KMS-11 (cell line): Measurements from ENCODE around the gene RSPH1.

Experiments
- H2AFZ ChIP-seq: fragments of 200-600 bp; sonication (generic); 2 replicates; pipeline ENCODE4 v1.6.1; 2016; ENCODE audit warnings: antibody characterized with exemption, mixed run types, low read depth
- H3K27ac ChIP-seq: fragments of 200-600 bp; sonication (generic); 2 replicates; pipeline ENCODE4 v1.6.1; 2016; ENCODE audit warnings: mild to moderate bottlenecking, mixed run types
- H3K27me3 ChIP-seq: fragments of 200-600 bp; sonication (generic); 2 replicates; pipeline ENCODE4 v1.6.1; 2017; ENCODE audit warnings: mild to moderate bottlenecking, low read depth, mixed run types, moderate library complexity; ENCODE audit not compliant: insufficient read depth
- H3K36me3 ChIP-seq: fragments of 200-600 bp; sonication (generic); 2 replicates; pipeline ENCODE4 v1.6.1; 2017; ENCODE audit warnings: mild to moderate bottlenecking, mixed run types; ENCODE audit not compliant: insufficient read depth
- H3K4me1 ChIP-seq: fragments of 200-600 bp; sonication (generic); 2 replicates; pipeline ENCODE4 v1.6.1; 2016; ENCODE audit warnings: mild to moderate bottlenecking, low read depth, mixed run types; ENCODE audit not compliant: poor library complexity, severe bottlenecking
- H3K4me2 ChIP-seq: fragments of 200-600 bp; sonication (generic); 2 replicates; pipeline ENCODE4 v1.7.0; 2016; ENCODE audit warnings: mild to moderate bottlenecking, mixed run types
- H3K4me3 ChIP-seq: fragments of 200-600 bp; sonication (generic); IDR thresholded peaks from 2 replicates; pipeline ENCODE4 v1.6.1; 2017; ENCODE audit warnings: low read depth, low read length, mixed read lengths; ENCODE audit not compliant: insufficient read depth
- H3K79me2 ChIP-seq: fragments of 200-600 bp; sonication (generic); 2 replicates; pipeline ENCODE4 v1.6.1; 2016; ENCODE audit warnings: low read depth, mixed run types; ENCODE audit not compliant: insufficient read depth
- H3K9ac ChIP-seq: fragments of 200-600 bp; sonication (generic); 2 replicates; pipeline ENCODE4 v1.6.1; 2016; ENCODE audit warnings: mild to moderate bottlenecking, mixed run types
- H4K20me1 ChIP-seq: fragments of 200-600 bp; sonication (generic); 2 replicates; pipeline ENCODE4 v1.6.1; 2016; ENCODE audit warnings: mild to moderate bottlenecking, mixed run types; ENCODE audit not compliant: insufficient read depth
- TF ChIP-seq, protein P1 (sequence below): fragments of 200-600 bp; sonication (generic); conservative IDR thresholded peaks from 2 replicates; pipeline ENCODE4 v1.6.1; 2017; ENCODE audit warnings: low read depth, mild to moderate bottlenecking, antibody characterized with exemption, low read length, moderate library complexity, mixed read lengths

Gene RSPH1

DNA sequence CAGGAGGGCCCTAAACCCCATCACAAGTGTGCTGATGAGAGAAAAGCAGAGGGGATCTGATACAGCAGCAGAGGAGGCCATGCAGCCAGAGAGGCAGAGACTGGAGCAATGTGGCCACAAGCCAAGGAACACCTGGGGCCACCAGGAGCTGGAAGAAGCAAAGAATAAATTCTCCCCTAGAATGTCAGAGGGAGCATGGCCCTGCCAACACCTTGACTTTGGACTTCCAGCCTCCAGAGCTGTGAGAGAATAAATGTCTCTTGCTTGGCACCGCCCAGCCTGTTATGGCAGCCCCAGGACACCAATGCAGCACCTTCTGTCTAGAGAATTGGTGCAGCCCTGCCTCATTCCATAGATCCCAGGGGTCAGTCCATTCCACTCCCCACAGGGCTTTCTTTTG lies 67.0 kb downstream of the RSPH1 start:
- Histone ChIP-seq H3K27me3 (peaks cover 47% of the 10 kb centered on the region; the same call in 1 of the 2 replicates), H3K4me1 (no peaks in the 10 kb centered on the region), H3K4me2 (no peak overlapping the region), H3K79me2 (no peaks in the 10 kb centered on the region), H3K9ac (no peak overlapping the region), H3K36me3 (no peaks in the 10 kb centered on the region), H3K27ac (no peak overlapping the region), H3K4me3 (no peak overlapping the region), H2AFZ (no peak overlapping the region), H4K20me1 (no peaks in the 10 kb centered on the region)
- TF ChIP-seq, protein P1, sequence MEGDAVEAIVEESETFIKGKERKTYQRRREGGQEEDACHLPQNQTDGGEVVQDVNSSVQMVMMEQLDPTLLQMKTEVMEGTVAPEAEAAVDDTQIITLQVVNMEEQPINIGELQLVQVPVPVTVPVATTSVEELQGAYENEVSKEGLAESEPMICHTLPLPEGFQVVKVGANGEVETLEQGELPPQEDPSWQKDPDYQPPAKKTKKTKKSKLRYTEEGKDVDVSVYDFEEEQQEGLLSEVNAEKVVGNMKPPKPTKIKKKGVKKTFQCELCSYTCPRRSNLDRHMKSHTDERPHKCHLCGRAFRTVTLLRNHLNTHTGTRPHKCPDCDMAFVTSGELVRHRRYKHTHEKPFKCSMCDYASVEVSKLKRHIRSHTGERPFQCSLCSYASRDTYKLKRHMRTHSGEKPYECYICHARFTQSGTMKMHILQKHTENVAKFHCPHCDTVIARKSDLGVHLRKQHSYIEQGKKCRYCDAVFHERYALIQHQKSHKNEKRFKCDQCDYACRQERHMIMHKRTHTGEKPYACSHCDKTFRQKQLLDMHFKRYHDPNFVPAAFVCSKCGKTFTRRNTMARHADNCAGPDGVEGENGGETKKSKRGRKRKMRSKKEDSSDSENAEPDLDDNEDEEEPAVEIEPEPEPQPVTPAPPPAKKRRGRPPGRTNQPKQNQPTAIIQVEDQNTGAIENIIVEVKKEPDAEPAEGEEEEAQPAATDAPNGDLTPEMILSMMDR: no peak

DNA sequence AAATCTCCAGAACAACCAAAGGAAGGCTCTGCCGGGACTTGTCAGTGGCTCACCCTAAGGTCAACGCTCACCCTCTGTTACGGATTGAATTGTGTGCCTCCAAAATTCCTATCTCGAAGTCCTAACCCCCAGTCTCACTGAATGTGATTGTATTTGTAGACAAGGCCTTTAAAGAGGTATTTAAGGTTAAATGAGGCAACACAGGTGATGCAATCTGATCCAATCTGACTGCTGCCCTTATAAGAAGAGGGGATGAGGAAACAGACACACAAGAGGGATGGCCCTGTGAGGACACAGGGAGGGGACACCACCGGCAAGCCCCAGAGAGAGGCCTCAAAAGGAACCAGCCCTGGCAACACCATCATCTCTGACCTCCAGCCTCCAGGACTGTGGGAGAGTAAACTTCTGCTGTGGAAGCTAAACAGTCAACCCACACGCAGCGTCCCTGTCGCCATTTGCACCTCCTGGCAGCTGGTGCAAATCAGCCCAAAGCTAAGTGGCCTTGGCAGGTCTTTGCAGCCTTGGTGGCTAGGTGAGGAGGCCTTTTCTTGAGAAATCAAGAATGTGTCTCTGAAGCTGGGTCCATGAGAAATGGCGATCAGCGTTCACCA lies 68.1 kb downstream of the RSPH1 start:
- Histone ChIP-seq H3K79me2 (no peaks in the 10 kb centered on the region), H3K9ac (no peak overlapping the region), H3K4me2 (no peak overlapping the region), H3K4me1 (no peaks in the 10 kb centered on the region), H4K20me1 (no peaks in the 10 kb centered on the region), H3K36me3 (no peaks in the 10 kb centered on the region), H3K27me3 (peaks cover 44% of the 10 kb centered on the region; the same call in 1 of the 2 replicates), H3K4me3 (no peak overlapping the region), H3K27ac (no peak overlapping the region), H2AFZ (no peak overlapping the region)
- TF ChIP-seq, protein P1: no peak

DNA sequence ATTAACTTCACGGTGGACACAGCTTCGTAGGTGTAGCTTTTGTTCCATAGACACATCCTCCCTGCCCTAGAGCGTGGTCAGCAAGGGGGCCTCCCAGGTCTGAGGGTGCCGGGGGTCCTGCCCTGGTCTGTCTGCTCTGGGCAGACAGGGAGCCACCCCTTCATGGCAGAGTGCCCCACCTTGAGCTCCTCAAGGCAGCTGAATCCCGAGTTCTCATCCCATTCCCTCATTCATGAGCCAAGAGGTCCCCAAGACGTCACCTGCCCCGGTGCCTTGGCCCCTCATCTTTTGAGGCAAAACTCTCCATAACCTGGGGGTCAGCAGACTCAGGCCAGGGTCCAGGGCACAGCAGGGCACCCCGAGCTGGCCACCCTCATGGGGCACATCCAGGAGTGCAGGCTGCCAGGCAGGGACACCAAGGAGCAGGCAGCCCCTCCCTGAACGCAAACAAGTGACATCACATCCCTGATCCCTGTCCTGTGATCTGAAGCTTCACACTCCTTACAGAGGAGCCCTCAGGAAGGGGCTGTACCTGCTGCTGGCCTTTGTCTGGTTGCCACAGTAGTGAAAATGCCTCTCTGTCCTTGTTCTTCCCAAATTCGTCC lies 69.0 kb downstream of the RSPH1 start:
- Histone ChIP-seq H3K9ac (no peak overlapping the region), H3K79me2 (no peaks in the 10 kb centered on the region), H3K4me2 (no peak overlapping the region), H3K36me3 (no peaks in the 10 kb centered on the region), H3K4me3 (no peak overlapping the region), H2AFZ (no peak overlapping the region), H3K27me3 (peaks cover 46% of the 10 kb centered on the region; the same call in 1 of the 2 replicates), H4K20me1 (no peaks in the 10 kb centered on the region), H3K27ac (no peak overlapping the region), H3K4me1 (no peaks in the 10 kb centered on the region)
- TF ChIP-seq, protein P1: no peak

DNA sequence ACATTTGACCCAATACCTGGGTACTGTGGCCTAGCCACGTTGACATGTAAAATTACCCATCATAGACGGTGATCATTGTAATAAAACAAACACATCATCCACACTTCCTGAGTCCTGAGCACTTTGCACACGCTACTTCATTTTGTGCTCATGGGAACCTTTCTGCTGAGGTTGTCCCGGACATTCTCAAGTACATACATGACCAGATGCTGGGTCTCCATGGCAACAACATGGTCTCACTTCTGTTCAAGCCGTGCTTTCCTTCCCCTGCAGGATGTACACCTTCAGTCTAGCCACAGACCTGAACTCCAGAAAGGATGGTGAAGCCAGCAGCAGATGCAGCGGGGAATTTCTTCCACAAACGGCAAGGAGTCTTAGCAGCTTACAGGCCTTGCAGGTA lies 69.6 kb downstream of the RSPH1 start:
- Histone ChIP-seq H2AFZ (no peak overlapping the region), H3K27ac (no peak overlapping the region), H4K20me1 (no peaks in the 10 kb centered on the region), H3K4me3 (no peak overlapping the region), H3K27me3 (peaks cover 51% of the 10 kb centered on the region; the same call in 1 of the 2 replicates), H3K9ac (no peak overlapping the region), H3K4me1 (no peaks in the 10 kb centered on the region), H3K79me2 (no peaks in the 10 kb centered on the region), H3K36me3 (no peaks in the 10 kb centered on the region), H3K4me2 (no peak overlapping the region)
- TF ChIP-seq, protein P1: no peak
